TTC549 (cell line): ENCODE data around the gene ASB10.

Experiments used
- FAIRE-seq: peaks from 2 replicates; lab custom pipeline; 2012; peaks lifted over from hg19 to GRCh38; lab: Jason Lieb, UNC

Gene ASB10

GRCh38 chr7:151210087-151210854, 23.2 kb upstream of the ASB10 start, which contains the start of gene H2BK1:
TSS of gene H2BK1 (minus strand) at chr7:151210488. CDS start at chr7:151210318, 170 bp downstream.
- FAIRE-seq = no peak

- no peak for FAIRE-seq
Observed at GRCh38 chr7:151209588-151209987, 22.5 kb upstream of the ASB10 start.

GRCh38 chr7:151208253-151208862, 21.3 kb upstream of the ASB10 start:
- FAIRE-seq = no peak

- no peak for FAIRE-seq
Observed at GRCh38 chr7:151207804-151208203, 20.8 kb upstream of the ASB10 start.

GRCh38 chr7:151207315-151207714, 20.3 kb upstream of the ASB10 start:
- no peak for FAIRE-seq

GRCh38 chr7:151206914-151207313, 19.9 kb upstream of the ASB10 start:
- FAIRE-seq = no peak

GRCh38 chr7:151205730-151206129, 18.7 kb upstream of the ASB10 start:
- FAIRE-seq = no peak

- FAIRE-seq = no peak
Observed at GRCh38 chr7:151204383-151205032, 17.5 kb upstream of the ASB10 start.

GRCh38 chr7:151202836-151203235, 15.8 kb upstream of the ASB10 start:
- FAIRE-seq = no peak

GRCh38 chr7:151201751-151202150, 14.7 kb upstream of the ASB10 start:
- no peak for FAIRE-seq

GRCh38 chr7:151201344-151201743, 14.3 kb upstream of the ASB10 start:
- FAIRE-seq = no peak

- no peak for FAIRE-seq
Observed at GRCh38 chr7:151198945-151199848, 12.1 kb upstream of the ASB10 start.

- no peak for FAIRE-seq
Observed at GRCh38 chr7:151197932-151198331, 10.9 kb upstream of the ASB10 start.

- FAIRE-seq = no peak
Observed at GRCh38 chr7:151195616-151196450, 8.8 kb upstream of the ASB10 start.

GRCh38 chr7:151194188-151194587, 7.1 kb upstream of the ASB10 start:
- FAIRE-seq = no peak

- FAIRE-seq = no peak
Observed at GRCh38 chr7:151193203-151193978, 6.3 kb upstream of the ASB10 start.

- no peak for FAIRE-seq
Observed at GRCh38 chr7:151192002-151192539, 5.0 kb upstream of the ASB10 start.

- no peak for FAIRE-seq
Observed at GRCh38 chr7:151191544-151191943, 4.5 kb upstream of the ASB10 start.

- FAIRE-seq = no peak
Observed at GRCh38 chr7:151189038-151189437, 2.0 kb upstream of the ASB10 start.

GRCh38 chr7:151188252-151188542, 1.1 kb upstream of the ASB10 start:
- FAIRE-seq = no peak
